NCI-H345 treated with DMSO at 0.1 percent for 48 hours (cell line): ENCODE data around the gene ARL13B.

Experiments
- DNase-seq: peaks from one replicate; lab custom pipeline; 2025; ENCODE audit not compliant: unreplicated experiment; lab: John Stamatoyannopoulos, UW

The ARL13B gene

DNA sequence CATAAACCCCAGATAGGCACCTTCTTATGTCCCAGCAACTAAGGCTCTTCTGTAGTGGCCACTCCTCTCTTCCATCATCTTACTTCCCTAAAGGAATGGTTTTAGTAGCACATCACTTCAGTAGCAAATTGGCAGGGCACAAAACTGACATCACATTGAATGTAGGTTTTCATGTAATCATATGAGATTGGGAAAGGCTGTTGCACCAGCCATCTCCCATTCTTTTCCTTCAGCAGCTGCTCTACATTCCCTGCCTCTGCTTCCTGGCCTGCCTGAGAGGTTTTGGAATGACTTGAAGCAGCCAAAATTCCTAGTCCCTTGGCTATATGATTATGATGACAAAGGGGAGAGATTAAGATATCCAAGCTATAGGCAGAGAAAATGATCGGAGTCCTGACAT is 119.4 kb downstream of the ARL13B start:
- DNase-seq: no peak

DNA sequence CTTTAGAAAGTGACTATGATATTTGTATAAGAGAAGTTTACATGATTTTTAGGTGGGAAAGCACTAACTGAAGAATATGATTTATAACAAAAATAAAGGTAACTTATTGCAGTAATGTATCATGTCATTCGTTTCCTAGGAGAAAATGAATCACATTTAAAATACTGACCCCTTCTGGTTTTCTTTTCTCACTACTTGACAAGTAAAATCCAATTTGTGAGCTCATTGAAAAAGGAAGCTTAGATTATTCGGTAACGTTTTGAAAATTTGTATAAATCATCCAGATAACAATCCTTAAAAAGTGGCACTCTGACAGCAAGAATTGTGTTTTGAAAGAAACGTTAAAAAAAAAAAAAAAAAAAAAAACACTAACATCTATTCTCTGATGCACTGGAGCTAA is 121.9 kb downstream of the ARL13B start:
- no peak for DNase-seq
